ENCODE measurements around the gene FARS2. TPM values are rescaled to one million over a fixed set of nuclear protein-coding genes. Genes with fewer than 3 reads are reported as not detected.

Gene FARS2
- total RNA-seq, 1 experiment from 2014 or later: 13.8 TPM

- ATAC-seq: peak; percentile 34; the same call in 1 of the 2 replicates
- DNase-seq (ENCODE audit: low read depth, low spot score): no peak
- peaks cover 0 to 5% of the 10 kb centered on the region in 2 experiments; a peak in 1 of 4 replicates for H3K4me1 ChIP-seq (ENCODE audit: control insufficient read depth in 1 of 2, insufficient read depth in 2 of 2, low read length in 2 of 2)
- no peak for TF ChIP-seq TCF7L2 (IDR thresholded peaks at IDR 0.05; ENCODE audit: borderline replicate concordance, extremely low read depth, insufficient read depth, insufficient read length)
- no peak overlapping the region for H2AFZ ChIP-seq (ENCODE audit: low read depth, low read length, poor library complexity, severe bottlenecking)
- no peaks in the 10 kb centered on the region for H3K27me3 ChIP-seq (ENCODE audit: insufficient read depth, low read length)
- no peak overlapping the region for H3K4me3 ChIP-seq (replicated peaks in 1 of 2; ENCODE audit: low read depth in 1 of 2, low read length in 2 of 2)
- POLR2A ChIA-PET: no interaction called here
- BruUV-seq (replicated peaks): no TSS peak
- no peak overlapping the region for H3K9ac ChIP-seq (ENCODE audit: low read length)
- CTCF ChIA-PET: interaction anchor here (1.4 kb wide), 1 partner anchor 258 kb away, joined by 4 read pairs; no protein-coding TSS in a partner anchor
- H3K9me2 ChIP-seq (ENCODE audit: insufficient read depth): no peaks in the 10 kb centered on the region
- RAD21 ChIA-PET (ENCODE audit: low non-redundant PET in 1 of 2, low total read pairs in 2 of 2, uncharacterized antibody in 2 of 2, unreplicated experiment in 2 of 2): no interaction called here
- no peaks in the 10 kb centered on the region for H3K9me3 ChIP-seq (ENCODE audit: control insufficient read depth in 1 of 2, insufficient read depth in 1 of 2, low read depth in 1 of 2, low read length in 2 of 2)
- intact Hi-C loops (cut with micrococcal nuclease): no loop called here
- no peak overlapping the region for H3K4me2 ChIP-seq (ENCODE audit: low read length)
- H3K36me3 ChIP-seq (ENCODE audit: control insufficient read depth in 1 of 2, insufficient read depth in 2 of 2, low read length in 2 of 2): no peaks in the 10 kb centered on the region
- H3K79me2 ChIP-seq (ENCODE audit: insufficient read depth, low read length): no peaks in the 10 kb centered on the region
- H4K20me1 ChIP-seq (ENCODE audit: insufficient read depth): no peaks in the 10 kb centered on the region
- H3K27ac ChIP-seq (ENCODE audit: low read depth, low read length): no peak overlapping the region
Observed at GRCh38 chr6:5729080-5729434, 467.7 kb downstream of the FARS2 start.

GRCh38 chr6:5729813-5730517, 468.7 kb downstream of the FARS2 start:
- H3K27me3 ChIP-seq (ENCODE audit: insufficient read depth, low read length): no peaks in the 10 kb centered on the region
- no peaks in the 10 kb centered on the region for H3K79me2 ChIP-seq (ENCODE audit: insufficient read depth, low read length)
- POLR2A ChIA-PET: no interaction called here
- H3K4me1 ChIP-seq (ENCODE audit: control insufficient read depth in 1 of 2, insufficient read depth in 2 of 2, low read length in 2 of 2): peaks cover 0 to 5% of the 10 kb centered on the region in 2 experiments; a peak in 1 of 4 replicates
- H2AFZ ChIP-seq (ENCODE audit: low read depth, low read length, poor library complexity, severe bottlenecking): no peak overlapping the region
- H3K4me2 ChIP-seq (ENCODE audit: low read length): no peak overlapping the region
- H4K20me1 ChIP-seq (ENCODE audit: insufficient read depth): no peaks in the 10 kb centered on the region
- RAD21 ChIA-PET (ENCODE audit: low non-redundant PET in 1 of 2, low total read pairs in 2 of 2, uncharacterized antibody in 2 of 2, unreplicated experiment in 2 of 2): no interaction called here
- H3K9me3 ChIP-seq (ENCODE audit: control insufficient read depth in 1 of 2, insufficient read depth in 1 of 2, low read depth in 1 of 2, low read length in 2 of 2): no peaks in the 10 kb centered on the region
- BruUV-seq (replicated peaks): no TSS peak
- ATAC-seq (no peak), DNase-seq (ENCODE audit: low read depth, low spot score) (no peak)
- no peaks in the 10 kb centered on the region for H3K36me3 ChIP-seq (ENCODE audit: control insufficient read depth in 1 of 2, insufficient read depth in 2 of 2, low read length in 2 of 2)
- H3K4me3 ChIP-seq (replicated peaks in 1 of 2; ENCODE audit: low read depth in 1 of 2, low read length in 2 of 2): no peak overlapping the region
- no peaks in the 10 kb centered on the region for H3K9me2 ChIP-seq (ENCODE audit: insufficient read depth)
- H3K27ac ChIP-seq (ENCODE audit: low read depth, low read length): no peak overlapping the region
- intact Hi-C loops (cut with micrococcal nuclease): no loop called here
- CTCF ChIA-PET: interaction anchor here (1.4 kb wide), 1 partner anchor 258 kb away, joined by 4 read pairs; no protein-coding TSS in a partner anchor
- no peak overlapping the region for H3K9ac ChIP-seq (ENCODE audit: low read length)
- TF ChIP-seq, protein P1, sequence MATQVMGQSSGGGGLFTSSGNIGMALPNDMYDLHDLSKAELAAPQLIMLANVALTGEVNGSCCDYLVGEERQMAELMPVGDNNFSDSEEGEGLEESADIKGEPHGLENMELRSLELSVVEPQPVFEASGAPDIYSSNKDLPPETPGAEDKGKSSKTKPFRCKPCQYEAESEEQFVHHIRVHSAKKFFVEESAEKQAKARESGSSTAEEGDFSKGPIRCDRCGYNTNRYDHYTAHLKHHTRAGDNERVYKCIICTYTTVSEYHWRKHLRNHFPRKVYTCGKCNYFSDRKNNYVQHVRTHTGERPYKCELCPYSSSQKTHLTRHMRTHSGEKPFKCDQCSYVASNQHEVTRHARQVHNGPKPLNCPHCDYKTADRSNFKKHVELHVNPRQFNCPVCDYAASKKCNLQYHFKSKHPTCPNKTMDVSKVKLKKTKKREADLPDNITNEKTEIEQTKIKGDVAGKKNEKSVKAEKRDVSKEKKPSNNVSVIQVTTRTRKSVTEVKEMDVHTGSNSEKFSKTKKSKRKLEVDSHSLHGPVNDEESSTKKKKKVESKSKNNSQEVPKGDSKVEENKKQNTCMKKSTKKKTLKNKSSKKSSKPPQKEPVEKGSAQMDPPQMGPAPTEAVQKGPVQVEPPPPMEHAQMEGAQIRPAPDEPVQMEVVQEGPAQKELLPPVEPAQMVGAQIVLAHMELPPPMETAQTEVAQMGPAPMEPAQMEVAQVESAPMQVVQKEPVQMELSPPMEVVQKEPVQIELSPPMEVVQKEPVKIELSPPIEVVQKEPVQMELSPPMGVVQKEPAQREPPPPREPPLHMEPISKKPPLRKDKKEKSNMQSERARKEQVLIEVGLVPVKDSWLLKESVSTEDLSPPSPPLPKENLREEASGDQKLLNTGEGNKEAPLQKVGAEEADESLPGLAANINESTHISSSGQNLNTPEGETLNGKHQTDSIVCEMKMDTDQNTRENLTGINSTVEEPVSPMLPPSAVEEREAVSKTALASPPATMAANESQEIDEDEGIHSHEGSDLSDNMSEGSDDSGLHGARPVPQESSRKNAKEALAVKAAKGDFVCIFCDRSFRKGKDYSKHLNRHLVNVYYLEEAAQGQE (IDR thresholded peaks at IDR 0.05; ENCODE audit: low read depth): no peak
- no peak for TF ChIP-seq YY1 (IDR thresholded peaks at IDR 0.05; ENCODE audit: extremely low read depth, insufficient replicate concordance, low read depth, low read length)
- no peak for TF ChIP-seq ELF1 (IDR thresholded peaks at IDR 0.05; ENCODE audit: borderline replicate concordance, low read depth)
- TF ChIP-seq POLR2AphosphoS5 (IDR thresholded peaks at IDR 0.05; ENCODE audit: low read depth, low read length): no peak
- TF ChIP-seq, protein P2, sequence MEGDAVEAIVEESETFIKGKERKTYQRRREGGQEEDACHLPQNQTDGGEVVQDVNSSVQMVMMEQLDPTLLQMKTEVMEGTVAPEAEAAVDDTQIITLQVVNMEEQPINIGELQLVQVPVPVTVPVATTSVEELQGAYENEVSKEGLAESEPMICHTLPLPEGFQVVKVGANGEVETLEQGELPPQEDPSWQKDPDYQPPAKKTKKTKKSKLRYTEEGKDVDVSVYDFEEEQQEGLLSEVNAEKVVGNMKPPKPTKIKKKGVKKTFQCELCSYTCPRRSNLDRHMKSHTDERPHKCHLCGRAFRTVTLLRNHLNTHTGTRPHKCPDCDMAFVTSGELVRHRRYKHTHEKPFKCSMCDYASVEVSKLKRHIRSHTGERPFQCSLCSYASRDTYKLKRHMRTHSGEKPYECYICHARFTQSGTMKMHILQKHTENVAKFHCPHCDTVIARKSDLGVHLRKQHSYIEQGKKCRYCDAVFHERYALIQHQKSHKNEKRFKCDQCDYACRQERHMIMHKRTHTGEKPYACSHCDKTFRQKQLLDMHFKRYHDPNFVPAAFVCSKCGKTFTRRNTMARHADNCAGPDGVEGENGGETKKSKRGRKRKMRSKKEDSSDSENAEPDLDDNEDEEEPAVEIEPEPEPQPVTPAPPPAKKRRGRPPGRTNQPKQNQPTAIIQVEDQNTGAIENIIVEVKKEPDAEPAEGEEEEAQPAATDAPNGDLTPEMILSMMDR (IDR thresholded peaks at IDR 0.05 in 2 of 3, conservative IDR thresholded peaks at IDR 0.05 in 1 of 3; ENCODE audit: borderline replicate concordance in 1 of 3, insufficient read depth in 1 of 3, low read depth in 2 of 3, low read length in 2 of 3): peak in 1 of 3 experiments; percentile 13; a peak in 1 of 6 replicates
- TF ChIP-seq, protein P3, sequence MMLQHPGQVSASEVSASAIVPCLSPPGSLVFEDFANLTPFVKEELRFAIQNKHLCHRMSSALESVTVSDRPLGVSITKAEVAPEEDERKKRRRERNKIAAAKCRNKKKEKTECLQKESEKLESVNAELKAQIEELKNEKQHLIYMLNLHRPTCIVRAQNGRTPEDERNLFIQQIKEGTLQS (IDR thresholded peaks at IDR 0.05): no peak
- no peak for TF ChIP-seq SIN3A (IDR thresholded peaks at IDR 0.05; ENCODE audit: low read depth)
- no peak for TF ChIP-seq EZH2phosphoT487 (IDR thresholded peaks at IDR 0.05; ENCODE audit: borderline replicate concordance)
- no peak for TF ChIP-seq MAX (IDR thresholded peaks at IDR 0.05)
- TF ChIP-seq JUND (IDR thresholded peaks at IDR 0.05): no peak
- no peak for TF ChIP-seq SRF (IDR thresholded peaks at IDR 0.05; ENCODE audit: low read depth)
- no peak for TF ChIP-seq FOSL1 (IDR thresholded peaks at IDR 0.05; ENCODE audit: low read depth)
- no peak for TF ChIP-seq CBX3 (IDR thresholded peaks at IDR 0.05; ENCODE audit: low read depth)
- TF ChIP-seq ZFX (IDR thresholded peaks at IDR 0.05): no peak

Data from HCT116 (cell line).